ENCODE data around the gene FARP1.

- TF ChIP-seq TAF1 (IDR thresholded peaks at IDR 0.05; ENCODE audit: low read depth, low read length) (no peak), MAFK (IDR thresholded peaks at IDR 0.05; ENCODE audit: low read depth, low read length) (no peak), JUND (IDR thresholded peaks at IDR 0.05; ENCODE audit: low read length) (no peak), POLR2AphosphoS5 (IDR thresholded peaks at IDR 0.05; ENCODE audit: low read depth, low read length) (no peak), RNF2 (IDR thresholded peaks at IDR 0.05; ENCODE audit: borderline replicate concordance, low read depth, low read length, missing control alignments, poor library complexity, severe bottlenecking) (no peak), CTCF (IDR thresholded peaks at IDR 0.05; ENCODE audit: control extremely low read depth in 1 of 3, insufficient read depth in 1 of 3, low read depth in 1 of 3, low read length in 3 of 3) (no peak), POLR2A (IDR thresholded peaks at IDR 0.05; ENCODE audit: control extremely low read depth in 1 of 2, low read depth in 2 of 2, low read length in 2 of 2) (no peak), CEBPB (IDR thresholded peaks at IDR 0.05; ENCODE audit: low read depth, low read length) (no peak), SIRT6 (IDR thresholded peaks at IDR 0.05; ENCODE audit: low read length) (no peak)
These were observed 310.3 kb downstream of the FARP1 start for GRCh38 chr13:98452851-98453843.

Measured in H1 (cell line).